Renal pelvis (tissue), 4 donors: ENCODE results near the gene KCNK5. TPM values are rescaled to one million over a fixed set of nuclear protein-coding genes. Genes with fewer than 3 reads are reported as not detected.

Source experiments
- DNase-seq: peaks from one replicate; pipeline ENCODE4 v3.0.0-alpha.2; 2013
- polyA plus RNA-seq, 3 donors: library from polyadenylated mRNA; unstranded; fragments of 120-200 nt; gene quantifications; one replicate each; pipeline ENCODE4 v1.2.1, GENCODE V29; 2013; ENCODE audit not compliant: insufficient read length in 3 of 3

The KCNK5 gene
- polyA plus RNA-seq, 3 donors = 10.7 to 15.0 (median 14.1) TPM

DNA sequence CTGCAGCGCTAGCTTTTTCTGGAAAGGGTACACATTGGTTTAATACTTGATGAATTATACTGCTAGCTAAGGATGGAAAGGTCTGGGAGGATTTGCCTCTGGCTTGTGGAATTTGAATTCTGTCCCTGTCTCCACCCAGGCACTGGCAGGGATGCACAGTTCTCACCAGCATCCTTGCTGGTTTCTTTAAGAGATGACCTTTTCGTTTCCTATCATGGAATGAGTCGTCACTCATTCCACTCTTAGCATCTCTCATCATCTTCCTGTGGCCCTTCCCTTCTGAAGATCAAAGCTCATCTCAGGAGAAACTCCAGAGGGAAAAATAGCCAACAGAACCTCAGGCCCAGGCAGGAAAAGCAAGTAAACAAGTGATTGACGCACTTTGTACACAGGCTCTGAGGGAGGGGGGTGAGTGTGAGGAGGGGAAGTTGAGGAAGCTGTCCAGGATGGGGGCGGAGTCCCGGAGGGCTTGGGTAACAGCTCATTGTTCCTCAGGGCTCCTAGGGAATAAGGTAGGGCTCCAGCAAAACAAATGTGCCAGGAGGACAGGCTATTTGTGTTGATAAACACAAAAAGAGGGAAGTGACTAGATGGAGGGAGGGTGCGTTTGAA lies 88.6 kb downstream of the KCNK5 start:
- DNase-seq = no peak

Other genes starting within 250 kb of the KCNK5 start
- 1 to 10 TPM in 1 of 3 donors, under 1 TPM in 2; 0.93 to 1.1 (median 0.94) TPM for gene GLP1R, start 180.7 kb downstream of the KCNK5 start, polyA plus RNA-seq
- gene SAYSD1, start 114.3 kb downstream of the KCNK5 start, polyA plus RNA-seq = 10 to 100 TPM; 19.5 to 22.4 (median 19.8) TPM
- gene KCNK17, start 84.9 kb upstream of the KCNK5 start, polyA plus RNA-seq = under 1 TPM; 0.09 to 0.13 (median 0.10) TPM
- not detected for gene KCNK16, start 93.2 kb upstream of the KCNK5 start, polyA plus RNA-seq